K562 (cell line): ENCODE results near the gene CD36. TPM values are rescaled to one million over a fixed set of nuclear protein-coding genes. Genes with fewer than 3 reads are reported as not detected.

Source experiments
- ARID4B ChIP-seq: sonication (generic); formaldehyde crosslinking; IDR thresholded peaks from 2 replicates; pipeline ENCODE4 v1.8.0; 2022; ENCODE audit warnings: mild to moderate bottlenecking, missing genetic modification reagents
- BCLAF1 ChIP-seq, 2 experiments: fragments of 450-650 bp in 1 of 2; IDR thresholded peaks; 2 replicates each; pipeline ENCODE4 v1.6.1; 2011 to 2017; ENCODE audit warnings: low read depth in 2 of 2, antibody characterized with exemption in 1 of 2, borderline replicate concordance in 1 of 2, low read length in 1 of 2, mild to moderate bottlenecking in 1 of 2, mixed read lengths in 1 of 2; ENCODE audit not compliant: control insufficient read depth in 1 of 2
- TARDBP ChIP-seq: fragments of 450-650 bp; IDR thresholded peaks from 2 replicates; pipeline ENCODE4 v1.6.1; 2016
- TEAD1 ChIP-seq, 2 experiments: fragments of 450-650 bp in 1 of 2; sonication (generic) in 1 of 2; formaldehyde crosslinking; IDR thresholded peaks; 2 replicates each; pipeline versions ENCODE4 v1.4.0 to v1.8.0; 2020 to 2022; ENCODE audit warnings: mild to moderate bottlenecking in 2 of 2, missing genetic modification reagents in 1 of 2
- polyA plus RNA-seq, 8 experiments: library from polyadenylated mRNA; depleted of rRNA in 4 of 8; stranded (reverse) in 5 of 8; unstranded in 3 of 8; fragments of >200 nt; fragmentation: Nextera tagmentation in 2 of 8; fragmentation: Illumina TruSeq in 1 of 8; extraction: Ambion mirVana in 2 of 8; extraction: Trizol in 1 of 8; gene quantifications; 2 replicates each; pipeline versions ENCODE4 v1.2.1 to v1.2.3, GENCODE V29; 2011 to 2014; ENCODE audit warnings: inconsistent platforms in 1 of 8, missing spikeins in 1 of 8
- total RNA-seq, 7 experiments: library from RNA; depleted of rRNA in 6 of 7; stranded (reverse); fragments of >200 nt in 6 of 7; fragmentation: Illumina TruSeq in 2 of 7; extraction: Trizol in 2 of 7; gene quantifications; 2 replicates each; pipeline versions ENCODE4 v1.2.1 to v1.2.3, GENCODE V29; 2011 to 2021; ENCODE audit warnings: low replicate concordance in 1 of 7

The CD36 gene
- total and polyA plus RNA-seq, 9 of the 15 experiments (the other 6 are each of a cell fraction or from before 2014, with no cell fraction given) = 0.09 to 4.0 (median 0.42) TPM

- TF ChIP-seq BCLAF1 (IDR thresholded peaks at IDR 0.05; ENCODE audit: borderline replicate concordance in 1 of 2, control insufficient read depth in 1 of 2, low read depth in 2 of 2, low read length in 1 of 2) (no peak), TEAD1 (CRISPR knock-in tag; IDR thresholded peaks at IDR 0.05) (no peak), TARDBP (no peak), ARID4B (CRISPR knock-in tag) (no peak)
Observed at GRCh38 chr7:80624763-80625162, 13.7 kb upstream of the CD36 start (continued).
